SHP77 treated with DMSO at 0.1 percent for 48 hours (cell line): Measurements from ENCODE around the gene CLC.
A peak's percentile ranks its signal among the peaks of the same experiment; 100 is the strongest.
"Not testable (repeated sequence)": the region's sequence is repeated elsewhere in the genome, so short reads cannot be mapped to it uniquely, and the experiment has no call there.

Experiments
- DNase-seq: peaks from one replicate; lab custom pipeline; 2025; lab: John Stamatoyannopoulos, UW

Gene CLC

GRCh38 chr19:39737891-39738290, at the start of gene CLC:
TSS of gene CLC (minus strand) at chr19:39738029. CDS start at chr19:39737952, 77 bp downstream.
- DNase-seq: no peak

GRCh38 chr19:39780894-39781293, 43.1 kb upstream of the CLC start:
- no peak for DNase-seq

GRCh38 chr19:39778763-39779162, 40.9 kb upstream of the CLC start, which contains the start of gene LEUTX:
TSS of gene LEUTX (plus strand) at chr19:39778854. CDS start at chr19:39778921, 67 bp downstream.
- no peak for DNase-seq

- no peak for DNase-seq
Observed at GRCh38 chr19:39768786-39769185, 31.0 kb upstream of the CLC start.

- no peak for DNase-seq
Observed at GRCh38 chr19:39768334-39768733, 30.5 kb upstream of the CLC start.

- peak; percentile 54 for DNase-seq
Observed at GRCh38 chr19:39765091-39766076, 27.6 kb upstream of the CLC start.

GRCh38 chr19:39761851-39762250, 24.0 kb upstream of the CLC start:
- DNase-seq: not testable (repeated sequence)

GRCh38 chr19:39759457-39760184, 21.8 kb upstream of the CLC start:
- DNase-seq: no peak

GRCh38 chr19:39754971-39755370, 17.1 kb upstream of the CLC start:
- no peak for DNase-seq

- DNase-seq: no peak
Observed at GRCh38 chr19:39754544-39754943, 16.7 kb upstream of the CLC start.

GRCh38 chr19:39752795-39753194, 15.0 kb upstream of the CLC start:
- no peak for DNase-seq

GRCh38 chr19:39752390-39752789, 14.6 kb upstream of the CLC start:
- DNase-seq: no peak

GRCh38 chr19:39749981-39750380, 12.2 kb upstream of the CLC start:
- DNase-seq: no peak

- DNase-seq: peak; percentile 51
Observed at GRCh38 chr19:39746836-39747529, 9.2 kb upstream of the CLC start.

- DNase-seq: no peak
Observed at GRCh38 chr19:39745643-39746042, 7.8 kb upstream of the CLC start.

- DNase-seq: no peak
Observed at GRCh38 chr19:39740395-39740794, 2.6 kb upstream of the CLC start.

- DNase-seq: no peak
Observed at GRCh38 chr19:39738814-39739213, 985 bp upstream of the CLC start.

- DNase-seq: no peak
Observed at GRCh38 chr19:39737351-39737750, 478 bp downstream of the CLC start.

GRCh38 chr19:39736088-39736487, 1.7 kb downstream of the CLC start:
- DNase-seq: no peak

GRCh38 chr19:39735688-39736087, 2.1 kb downstream of the CLC start:
- no peak for DNase-seq

GRCh38 chr19:39733841-39734240, 4.0 kb downstream of the CLC start:
- no peak for DNase-seq

- DNase-seq: no peak
Observed at GRCh38 chr19:39731685-39732084, 6.1 kb downstream of the CLC start.
